GM23248 (cell line): Measurements from ENCODE around the gene ZNF462. TPM values are rescaled to one million over a fixed set of nuclear protein-coding genes. Genes with fewer than 3 reads are reported as not detected.

Experiments used
- DNase-seq: peaks from one replicate; pipeline ENCODE4 v3.0.0-alpha.2; 2015
- H2AFZ ChIP-seq: fragments of 200-600 bp; sonication (generic); 2 replicates; pipeline ENCODE4 v1.6.1; 2016; ENCODE audit warnings: antibody characterized with exemption
- H3F3A ChIP-seq: fragments of 200-600 bp; sonication (generic); 2 replicates; pipeline ENCODE4 v1.6.1; 2016; ENCODE audit warnings: mild to moderate bottlenecking, antibody characterized with exemption, mixed run types; ENCODE audit not compliant: insufficient read depth
- H3K27ac ChIP-seq: fragments of 200-600 bp; sonication (generic); 2 replicates; pipeline ENCODE4 v1.5.1; 2016; ENCODE audit warnings: mild to moderate bottlenecking
- H3K27me3 ChIP-seq: fragments of 200-600 bp; sonication (generic); replicated peaks from 2 replicates; pipeline ENCODE4 v1.6.1; 2016; ENCODE audit warnings: mild to moderate bottlenecking; ENCODE audit not compliant: insufficient read depth
- H3K36me3 ChIP-seq: fragments of 200-600 bp; sonication (generic); 2 replicates; pipeline ENCODE4 v1.6.1; 2016; ENCODE audit warnings: low read depth, mild to moderate bottlenecking
- H3K4me1 ChIP-seq: fragments of 200-600 bp; sonication (generic); 2 replicates; pipeline ENCODE4 v1.6.1; 2016; ENCODE audit warnings: mild to moderate bottlenecking; ENCODE audit not compliant: insufficient read depth
- H3K4me2 ChIP-seq: fragments of 200-600 bp; sonication (generic); one replicate; pipeline ENCODE4 v1.6.1; 2016; ENCODE audit warnings: mild to moderate bottlenecking; ENCODE audit not compliant: unreplicated experiment
- H3K4me3 ChIP-seq: fragments of 200-600 bp; sonication (generic); 2 replicates; pipeline ENCODE4 v1.5.1; 2016; ENCODE audit warnings: mild to moderate bottlenecking
- H3K79me2 ChIP-seq: fragments of 200-600 bp; sonication (generic); 2 replicates; pipeline ENCODE4 v1.6.1; 2016; ENCODE audit warnings: mild to moderate bottlenecking; ENCODE audit not compliant: insufficient read depth
- H3K9ac ChIP-seq: fragments of 200-600 bp; sonication (generic); 2 replicates; pipeline ENCODE4 v1.6.1; 2016; ENCODE audit warnings: mild to moderate bottlenecking
- H3K9me2 ChIP-seq: fragments of 200-600 bp; sonication (generic); 2 replicates; pipeline ENCODE4 v1.6.1; 2016; ENCODE audit warnings: mixed run types, mild to moderate bottlenecking, moderate library complexity; ENCODE audit not compliant: insufficient read depth
- H3K9me3 ChIP-seq: fragments of 200-600 bp; sonication (generic); one replicate; pipeline ENCODE4 v1.6.1; 2017; ENCODE audit warnings: low read depth
- H4K20me1 ChIP-seq: fragments of 200-600 bp; sonication (generic); 2 replicates; pipeline ENCODE4 v1.6.0; 2016; ENCODE audit not compliant: insufficient read depth
- EZH2 ChIP-seq: fragments of 200-600 bp; sonication (generic); IDR thresholded peaks from 2 replicates; pipeline ENCODE4 v1.6.1; 2018; ENCODE audit warnings: antibody characterized with exemption, mild to moderate bottlenecking; ENCODE audit not compliant: insufficient read depth, poor library complexity, severe bottlenecking
- EZH2phosphoT487 ChIP-seq: fragments of 200-600 bp; sonication (generic); IDR thresholded peaks from 2 replicates; pipeline ENCODE4 v1.6.1; 2018; ENCODE audit warnings: antibody characterized with exemption, moderate library complexity, mild to moderate bottlenecking, low read depth; ENCODE audit not compliant: insufficient read depth
- WGBS, 2 experiments: methylation state at CpG; one replicate each; pipeline ENCODE4 v1.1.6; 2015 to 2017; ENCODE audit warnings: low lambda C conversion rate in 2 of 2, low coverage in 1 of 2; ENCODE audit errors: missing lambda C conversion rate in 2 of 2; 5-methylcytosine and 5-hydroxymethylcytosine counted together
- in situ Hi-C: fragments of 300-500 bp; cut with MboI; formaldehyde crosslinking; loops from 2 replicates; pipeline ENCODE4 v1.15.0; 2020
- polyA plus RNA-seq: library from polyadenylated mRNA; unstranded; fragments of >200 nt; fragmentation: Nextera tagmentation; extraction: Ambion mirVana; gene quantifications from 2 replicates; pipeline ENCODE4 v1.2.1, GENCODE V29; 2016
- total RNA-seq: library from RNA; depleted of rRNA; stranded (reverse); fragments of >200 nt; shearing (Covaris generic); gene quantifications from 2 replicates; pipeline ENCODE4 v1.2.3, GENCODE V29; 2014

Gene ZNF462
- total and polyA plus RNA-seq, 2 experiments from 2014 or later, result 1.1 to 5.0 TPM

DNA sequence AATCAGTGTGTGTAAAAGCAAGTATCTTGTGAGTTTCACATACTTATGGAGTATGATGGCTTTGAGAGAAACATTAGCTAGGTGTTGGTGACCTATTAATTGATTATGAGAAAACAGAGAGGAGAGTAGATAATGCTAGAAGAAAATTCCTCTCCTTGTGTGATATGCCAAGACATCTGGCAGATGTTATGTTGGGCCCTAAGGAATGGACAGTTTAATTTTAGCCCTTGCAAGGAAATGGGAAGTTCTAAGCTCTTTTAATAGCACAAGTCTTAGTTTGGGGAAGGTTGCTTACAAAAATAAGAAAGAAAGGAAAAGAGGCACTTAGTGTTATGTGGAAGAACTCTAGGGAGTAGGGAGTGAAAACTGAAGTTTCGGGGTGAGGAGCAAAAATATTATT, 5.1 kb downstream of the ZNF462 start:
- WGBS, 2 experiments, result 88 to 97% methylated on average over 1 of the region's 1 CpG
- no peaks in the 10 kb centered on the region for H4K20me1 ChIP-seq
- H3K4me1 ChIP-seq, result peaks cover 13% of the 10 kb centered on the region
- H3K27me3 ChIP-seq, result no peaks in the 10 kb centered on the region
- peaks cover 28% of the 10 kb centered on the region for H3F3A ChIP-seq
- no peak overlapping the region for H3K4me2 ChIP-seq
- no peak for DNase-seq
- H2AFZ ChIP-seq, result no peak overlapping the region
- no peaks in the 10 kb centered on the region for H3K9me3 ChIP-seq
- no peak overlapping the region for H3K27ac ChIP-seq
- in situ Hi-C loops, result no loop called here
- H3K9me2 ChIP-seq, result no peaks in the 10 kb centered on the region
- no peak overlapping the region for H3K9ac ChIP-seq
- TF ChIP-seq EZH2, result no peak
- no peaks in the 10 kb centered on the region for H3K36me3 ChIP-seq
- H3K79me2 ChIP-seq, result no peaks in the 10 kb centered on the region
- H3K4me3 ChIP-seq, result no peak overlapping the region

DNA sequence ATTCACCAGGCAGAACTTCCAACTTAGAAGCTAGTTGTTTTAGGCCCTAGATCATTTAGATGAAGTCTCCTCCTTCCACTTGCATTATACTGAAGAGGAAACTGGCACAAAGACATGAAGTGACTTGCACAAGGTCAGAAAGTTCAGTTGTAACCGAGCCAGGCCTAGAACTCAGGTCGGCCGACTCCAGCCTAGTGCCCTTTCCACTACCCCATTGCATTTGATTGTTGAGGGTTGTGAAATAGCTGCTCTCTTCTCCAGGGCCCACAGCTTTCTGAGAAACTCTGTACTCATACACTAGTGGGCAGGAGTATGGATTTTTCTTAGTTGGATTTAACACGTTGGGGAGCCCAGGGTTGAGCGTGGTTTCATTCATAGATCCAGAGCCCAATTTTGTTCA, 5.6 kb downstream of the ZNF462 start:
- in situ Hi-C loops, result no loop called here
- no peaks in the 10 kb centered on the region for H3K9me3 ChIP-seq
- no peak overlapping the region for H3K4me3 ChIP-seq
- H3K4me2 ChIP-seq, result peak overlapping the region; percentile 18
- DNase-seq, result peak; percentile 32
- peak overlapping the region; percentile 30; the same call in 1 of the 2 replicates for H3K27ac ChIP-seq
- H2AFZ ChIP-seq, result peak overlapping the region; percentile 43; the same call in 1 of the 2 replicates
- H3K9me2 ChIP-seq, result no peaks in the 10 kb centered on the region
- H3K36me3 ChIP-seq, result no peaks in the 10 kb centered on the region
- H3K79me2 ChIP-seq, result no peaks in the 10 kb centered on the region
- TF ChIP-seq EZH2, result no peak
- no peak for TF ChIP-seq EZH2phosphoT487
- no peak overlapping the region for H3K9ac ChIP-seq
- peaks cover 28% of the 10 kb centered on the region for H3F3A ChIP-seq
- no peaks in the 10 kb centered on the region for H3K27me3 ChIP-seq
- no peaks in the 10 kb centered on the region for H4K20me1 ChIP-seq
- H3K4me1 ChIP-seq, result peaks cover 13% of the 10 kb centered on the region
- 79 to 88% methylated on average over 5 of the region's 5 CpGs for whole genome bisulfite sequencing, 2 experiments

DNA sequence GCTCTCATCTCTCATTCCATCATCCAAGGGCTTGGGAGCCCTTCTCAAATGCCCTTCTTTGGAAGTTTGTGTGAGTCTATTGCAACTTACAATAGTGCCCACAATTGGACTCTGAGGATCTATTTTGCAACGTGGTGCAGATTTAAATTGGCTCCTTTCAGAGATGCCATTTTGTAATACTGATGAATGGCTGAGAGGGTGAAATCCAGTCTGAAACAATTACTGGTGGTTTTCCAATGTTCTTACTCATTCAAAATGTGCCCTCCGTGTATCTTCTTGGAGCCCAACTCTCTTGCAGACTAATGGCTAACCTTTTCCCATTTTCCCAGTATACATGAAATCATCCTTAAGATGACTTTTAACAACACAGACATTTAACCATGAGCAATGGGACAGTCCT, 6.1 kb downstream of the ZNF462 start:
- WGBS, 2 experiments, result 0 to 5% methylated on average over 2 of the region's 2 CpGs
- Histone ChIP-seq H2AFZ (peak overlapping the region; percentile 43), H3K9me3 (no peaks in the 10 kb centered on the region), H4K20me1 (no peaks in the 10 kb centered on the region), H3K27ac (peak overlapping the region; percentile 30; the same call in 1 of the 2 replicates), H3K4me3 (no peak overlapping the region), H3K9ac (no peak overlapping the region), H3K79me2 (no peaks in the 10 kb centered on the region), H3K4me2 (peak overlapping the region; percentile 18), H3F3A (peaks cover 28% of the 10 kb centered on the region), H3K4me1 (peaks cover 13% of the 10 kb centered on the region), H3K36me3 (no peaks in the 10 kb centered on the region), H3K9me2 (no peaks in the 10 kb centered on the region), H3K27me3 (no peaks in the 10 kb centered on the region)
- TF ChIP-seq EZH2, result no peak
- TF ChIP-seq EZH2phosphoT487, result no peak
- peak; percentile 59 for DNase-seq
- in situ Hi-C loops, result no loop called here

DNA sequence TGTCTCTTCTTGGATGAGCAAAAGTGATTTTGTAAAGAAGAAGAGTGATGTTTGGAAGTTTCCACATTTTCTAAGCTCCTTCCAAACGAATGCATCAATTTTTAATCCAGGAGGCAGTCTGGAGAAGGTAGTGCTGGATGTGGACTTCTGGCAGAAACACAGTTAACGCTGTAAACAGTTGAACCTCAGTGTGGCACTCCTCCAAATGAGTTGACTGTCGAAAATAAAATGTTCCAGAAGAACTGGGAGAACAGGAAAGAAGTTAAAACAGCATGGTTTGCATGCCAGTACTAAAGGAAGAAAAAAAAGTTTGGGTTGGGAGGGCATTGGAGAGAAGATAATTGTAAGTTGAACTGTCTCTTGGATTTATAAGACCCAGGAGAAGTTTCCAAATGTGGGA, 6.5 kb downstream of the ZNF462 start:
- Histone ChIP-seq H3K27me3 (no peaks in the 10 kb centered on the region), H3K9me2 (no peaks in the 10 kb centered on the region), H3K27ac (peak overlapping the region; percentile 30; the same call in 1 of the 2 replicates), H4K20me1 (no peaks in the 10 kb centered on the region), H3K4me3 (no peak overlapping the region), H3K9ac (no peak overlapping the region), H3K4me1 (peaks cover 13% of the 10 kb centered on the region), H3K4me2 (peak overlapping the region; percentile 18), H2AFZ (peak overlapping the region; percentile 43; the same call in 1 of the 2 replicates), H3K9me3 (no peaks in the 10 kb centered on the region), H3K36me3 (no peaks in the 10 kb centered on the region), H3K79me2 (no peaks in the 10 kb centered on the region), H3F3A (peaks cover 28% of the 10 kb centered on the region)
- WGBS, 2 experiments, result 21 to 25% methylated on average over 3 of the region's 3 CpGs
- no peak for TF ChIP-seq EZH2
- TF ChIP-seq EZH2phosphoT487, result no peak
- DNase-seq, result peak; percentile 32
- in situ Hi-C loops, result no loop called here

DNA sequence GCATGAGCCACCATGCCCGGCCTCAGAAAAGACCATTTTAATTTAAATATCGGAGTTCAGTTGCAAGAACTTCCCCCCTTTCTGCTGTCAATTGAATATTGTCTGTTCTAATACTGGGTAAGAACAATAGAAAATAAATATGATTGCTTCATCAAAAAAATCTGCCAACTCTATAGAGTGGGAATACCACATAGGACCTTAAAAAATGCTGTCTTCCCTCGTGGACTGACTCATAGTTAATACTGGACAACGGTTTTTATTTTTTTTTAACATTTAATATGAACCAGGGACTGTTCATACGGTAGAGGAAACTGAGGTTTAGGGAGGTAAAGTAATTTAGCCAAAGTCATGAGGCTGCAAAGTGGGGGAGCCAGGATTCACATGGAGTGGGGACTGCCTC, 9.7 kb downstream of the ZNF462 start:
- Histone ChIP-seq H3F3A (peaks cover 21% of the 10 kb centered on the region), H3K36me3 (no peaks in the 10 kb centered on the region), H2AFZ (no peak overlapping the region), H3K9me2 (no peaks in the 10 kb centered on the region), H3K9me3 (no peaks in the 10 kb centered on the region), H3K27ac (no peak overlapping the region), H3K4me1 (peaks cover 13% of the 10 kb centered on the region), H3K27me3 (no peaks in the 10 kb centered on the region), H3K4me2 (no peak overlapping the region), H3K9ac (no peak overlapping the region), H3K79me2 (peaks cover 4% of the 10 kb centered on the region; the same call in 1 of the 2 replicates), H3K4me3 (no peak overlapping the region), H4K20me1 (no peaks in the 10 kb centered on the region)
- DNase-seq, result peak; percentile 23
- 86 to 87% methylated on average over 5 of the region's 5 CpGs for WGBS, 2 experiments
- in situ Hi-C loops, result no loop called here
- TF ChIP-seq EZH2phosphoT487 (no peak), EZH2 (no peak)
